HEK293 (cell line): ENCODE data around the gene MORN1.

Source experiments
- CTCF ChIA-PET: fragments of 350-600 bp; formaldehyde crosslinking; extraction: SDS; loops from one replicate; lab custom pipeline; 2021; ENCODE audit warnings: antibody characterized with exemption; lab: Yijun Ruan, JAX
- POLR2A ChIA-PET: fragments of 300-600 bp; formaldehyde crosslinking; extraction: SDS; loops from one replicate; lab custom pipeline; 2020; ENCODE audit warnings: antibody characterized with exemption, inconsistent platforms; lab: Yijun Ruan, JAX
- H3K27ac ChIP-seq: fragments of 200-500 bp; sonication (Bioruptor generic); 2 replicates; pipeline ENCODE4 v1.5.1; 2014; ENCODE audit warnings: low read depth, low read length, control low read depth, inconsistent platforms; ENCODE audit errors: extremely low read depth
- H3K36me3 ChIP-seq, 2 experiments: fragments of 200-500 bp in 1 of 2; sonication (Bioruptor generic) in 1 of 2; 1 replicate in 1 of 2; 2 replicates in 1 of 2; pipeline ENCODE4 v1.5.1; 2014 to 2017; ENCODE audit warnings: inconsistent platforms in 2 of 2, low read length in 2 of 2; ENCODE audit not compliant: control insufficient read depth in 2 of 2, insufficient read depth in 1 of 2
- H3K4me1 ChIP-seq: fragments of 200-500 bp; sonication (Bioruptor generic); 2 replicates; pipeline ENCODE4 v1.5.1; 2014; ENCODE audit warnings: mild to moderate bottlenecking, low read length, inconsistent platforms; ENCODE audit not compliant: control insufficient read depth, insufficient read depth
- H3K4me3 ChIP-seq: 2 replicates; pipeline ENCODE4 v1.5.1; 2011; ENCODE audit warnings: low read depth, mild to moderate bottlenecking, control low read depth, low read length, moderate library complexity
- H3K9me3 ChIP-seq: fragments of 200-500 bp; sonication (Bioruptor generic); 2 replicates; pipeline ENCODE4 v1.5.1; 2014; ENCODE audit warnings: low read depth, low read length, inconsistent platforms; ENCODE audit not compliant: control insufficient read depth, insufficient read depth
- GLIS1 ChIP-seq: fragments of 450-650 bp; formaldehyde crosslinking; IDR thresholded peaks from 2 replicates; pipeline ENCODE4 v1.5.1; 2016; ENCODE audit warnings: missing biosample characterization, missing genetic modification characterization
- HOXA7 ChIP-seq: sonication (generic); formaldehyde crosslinking; IDR thresholded peaks from 2 replicates; pipeline ENCODE4 v1.8.1; 2022; ENCODE audit warnings: missing genetic modification reagents, borderline replicate concordance
- HOXC10 ChIP-seq: sonication (generic); formaldehyde crosslinking; IDR thresholded peaks from 2 replicates; pipeline ENCODE4 v1.8.1; 2023; ENCODE audit warnings: mild to moderate bottlenecking, missing genetic modification reagents
- KLF7 ChIP-seq: fragments of 450-650 bp; formaldehyde crosslinking; IDR thresholded peaks from 2 replicates; pipeline ENCODE4 v1.5.1; 2016; ENCODE audit warnings: missing biosample characterization, missing genetic modification characterization, borderline replicate concordance
- SP2 ChIP-seq: fragments of 450-650 bp; formaldehyde crosslinking; IDR thresholded peaks from 2 replicates; pipeline ENCODE4 v1.5.1; 2016; ENCODE audit warnings: missing biosample characterization, missing genetic modification characterization
- WT1 ChIP-seq: fragments of 450-650 bp; formaldehyde crosslinking; IDR thresholded peaks from 2 replicates; pipeline ENCODE4 v1.5.1; 2016; ENCODE audit warnings: missing biosample characterization, missing genetic modification characterization
- ZBTB21 ChIP-seq: fragments of 450-650 bp; formaldehyde crosslinking; IDR thresholded peaks from 2 replicates; pipeline ENCODE4 v1.5.1; 2017; ENCODE audit warnings: missing biosample characterization, missing genetic modification characterization
- ZNF2 ChIP-seq: fragments of 450-650 bp; formaldehyde crosslinking; IDR thresholded peaks from 2 replicates; pipeline ENCODE4 v1.5.1; 2016; ENCODE audit warnings: missing biosample characterization, missing genetic modification characterization
- ZNF302 ChIP-seq: fragments of 450-650 bp; formaldehyde crosslinking; IDR thresholded peaks from 2 replicates; pipeline ENCODE4 v1.5.1; 2016; ENCODE audit warnings: missing biosample characterization, missing genetic modification characterization, low read depth
- ZNF324 ChIP-seq: fragments of 450-650 bp; formaldehyde crosslinking; IDR thresholded peaks from 2 replicates; pipeline ENCODE4 v1.5.1; 2016; ENCODE audit warnings: missing biosample characterization, missing genetic modification characterization
- ZNF366 ChIP-seq: fragments of 450-650 bp; formaldehyde crosslinking; conservative IDR thresholded peaks from 2 replicates; pipeline ENCODE4 v1.5.1; 2016; ENCODE audit warnings: missing biosample characterization, missing genetic modification characterization
- ZNF37A ChIP-seq: fragments of 450-650 bp; IDR thresholded peaks from 2 replicates; pipeline ENCODE4 v1.5.1; 2018; ENCODE audit warnings: missing biosample characterization, missing genetic modification characterization
- ZNF404 ChIP-seq: fragments of 450-650 bp; formaldehyde crosslinking; IDR thresholded peaks from 2 replicates; pipeline ENCODE4 v1.5.1; 2017; ENCODE audit warnings: missing biosample characterization, missing genetic modification characterization
- ZNF416 ChIP-seq: fragments of 450-650 bp; formaldehyde crosslinking; IDR thresholded peaks from 2 replicates; pipeline ENCODE4 v1.5.1; 2016; ENCODE audit warnings: missing biosample characterization, missing genetic modification characterization
- ZNF473 ChIP-seq: fragments of 450-650 bp; formaldehyde crosslinking; IDR thresholded peaks from 2 replicates; pipeline ENCODE4 v1.5.1; 2017; ENCODE audit warnings: missing biosample characterization, missing genetic modification characterization
- ZNF48 ChIP-seq: fragments of 450-650 bp; formaldehyde crosslinking; IDR thresholded peaks from 2 replicates; pipeline ENCODE4 v1.5.1; 2016; ENCODE audit warnings: missing biosample characterization, missing genetic modification characterization
- ZNF571 ChIP-seq: fragments of 450-650 bp; formaldehyde crosslinking; IDR thresholded peaks from 2 replicates; pipeline ENCODE4 v1.5.0; 2017; ENCODE audit warnings: missing biosample characterization, missing genetic modification characterization
- ZNF610 ChIP-seq: fragments of 450-650 bp; formaldehyde crosslinking; IDR thresholded peaks from 2 replicates; pipeline ENCODE4 v1.5.1; 2016; ENCODE audit warnings: missing biosample characterization, missing genetic modification characterization, borderline replicate concordance
- ZNF639 ChIP-seq: fragments of 450-650 bp; formaldehyde crosslinking; IDR thresholded peaks from 2 replicates; pipeline ENCODE4 v1.5.1; 2016; ENCODE audit warnings: missing biosample characterization, missing genetic modification characterization
- ZNF777 ChIP-seq: fragments of 450-650 bp; formaldehyde crosslinking; IDR thresholded peaks from 2 replicates; pipeline ENCODE4 v1.5.1; 2017; ENCODE audit warnings: missing biosample characterization, missing genetic modification characterization, borderline replicate concordance
- ZNF830 ChIP-seq: fragments of 450-650 bp; IDR thresholded peaks from 2 replicates; pipeline ENCODE4 v1.5.0; 2018; ENCODE audit warnings: missing biosample characterization, missing genetic modification characterization, low read depth, mild to moderate bottlenecking, moderate library complexity
- ZSCAN4 ChIP-seq: fragments of 450-650 bp; formaldehyde crosslinking; IDR thresholded peaks from 2 replicates; pipeline ENCODE4 v1.5.1; 2017; ENCODE audit warnings: missing biosample characterization, missing genetic modification characterization
- TF ChIP-seq, protein P1 (sequence below): fragments of 450-650 bp; formaldehyde crosslinking; conservative IDR thresholded peaks from 2 replicates; pipeline ENCODE4 v1.5.1; 2016; ENCODE audit warnings: low read depth, missing biosample characterization, missing genetic modification characterization
- TF ChIP-seq, protein P2 (sequence below): fragments of 450-650 bp; formaldehyde crosslinking; IDR thresholded peaks from 2 replicates; pipeline ENCODE4 v1.5.1; 2016; ENCODE audit warnings: missing biosample characterization, missing genetic modification characterization, low read depth
- TF ChIP-seq, protein P3 (sequence below): fragments of 450-650 bp; formaldehyde crosslinking; IDR thresholded peaks from 2 replicates; pipeline ENCODE4 v1.5.1; 2016; ENCODE audit warnings: missing biosample characterization, missing genetic modification characterization

The MORN1 gene

DNA sequence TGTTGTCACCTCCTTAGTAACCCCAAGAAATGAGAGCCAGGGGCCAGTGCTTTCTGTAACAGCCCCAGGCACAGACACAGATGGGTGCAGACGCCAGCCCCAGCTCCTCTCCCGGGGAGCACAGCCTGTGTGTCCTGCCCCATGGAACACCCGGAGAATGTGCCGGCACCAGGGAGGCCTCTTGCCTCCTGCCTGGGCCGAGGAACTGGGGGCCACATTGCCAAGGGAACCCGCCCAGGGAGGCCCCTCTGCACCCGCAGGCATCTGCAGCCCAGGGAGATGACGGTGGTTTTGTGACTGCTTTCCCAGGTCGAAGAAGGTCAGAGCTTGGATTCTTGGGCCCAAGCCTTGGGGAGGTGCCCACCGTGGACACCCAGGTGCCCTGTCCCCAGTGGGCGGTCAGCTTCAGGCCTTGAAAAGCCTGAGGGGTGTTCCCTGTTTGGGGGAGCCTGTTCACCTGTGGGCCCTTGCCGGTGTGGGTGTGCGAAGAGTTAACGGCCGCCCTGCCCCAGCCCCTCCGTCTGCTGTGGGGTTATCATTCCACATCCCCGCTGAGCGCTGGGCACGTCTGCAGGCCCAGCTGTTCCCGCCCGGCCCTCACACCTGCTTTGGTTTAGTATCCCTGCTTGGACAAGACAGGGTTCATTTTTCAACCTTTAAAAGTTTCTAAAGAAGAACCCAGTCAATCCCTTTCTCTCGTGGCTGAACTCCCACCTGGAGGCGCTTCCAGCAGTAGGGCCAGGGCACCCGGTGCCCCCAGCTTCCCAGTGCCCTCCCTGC is 62.5 kb downstream of the MORN1 start (continued):
- TF ChIP-seq ZBTB21, result no peak
- no peak for TF ChIP-seq ZNF416 (tag by site-specific recombination)
- TF ChIP-seq ZNF37A (tag by site-specific recombination), result no peak
- no peak for TF ChIP-seq ZNF366 (tag by site-specific recombination)
- TF ChIP-seq ZNF639, result no peak
- no peak for TF ChIP-seq ZNF571 (tag by site-specific recombination)
- TF ChIP-seq ZNF324 (tag by site-specific recombination), result no peak

DNA sequence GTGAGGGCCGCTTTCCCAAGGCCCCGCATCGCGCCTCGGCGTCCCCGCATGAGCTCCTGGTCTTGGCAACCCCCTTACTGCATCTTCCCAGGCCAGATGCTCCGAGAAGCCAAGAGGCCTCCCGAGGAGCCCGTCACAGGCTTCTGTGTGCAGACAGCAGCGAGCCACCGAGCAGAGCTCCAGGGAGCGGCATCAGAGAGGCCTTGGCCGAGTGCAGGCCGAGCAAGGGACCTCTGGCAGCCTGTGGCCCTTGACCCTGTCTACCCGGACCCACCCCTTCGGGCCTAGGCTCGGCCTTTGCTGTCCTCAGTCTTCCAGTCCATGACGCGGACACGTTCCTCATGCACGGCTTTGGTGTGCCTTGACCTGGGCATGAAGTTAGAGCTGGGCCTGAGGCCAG is 63.5 kb downstream of the MORN1 start:
- ChIA-PET CTCF (interaction anchor here (0.9 kb wide), 1 partner anchor 132 kb away, joined by 4 read pairs; no protein-coding TSS in a partner anchor), POLR2A (no interaction called here)
- TF ChIP-seq WT1 (tag by site-specific recombination) (no peak), KLF7 (tag by site-specific recombination) (no peak), ZNF48 (no peak), ZNF830 (tag by site-specific recombination) (no peak), ZNF473 (tag by site-specific recombination) (no peak), ZNF610 (tag by site-specific recombination) (no peak), ZNF777 (tag by site-specific recombination) (no peak), HOXA7 (CRISPR knock-in tag) (no peak), SP2 (tag by site-specific recombination) (no peak), ZNF404 (tag by site-specific recombination) (no peak), ZNF324 (tag by site-specific recombination) (no peak), ZNF2 (tag by site-specific recombination) (no peak), ZSCAN4 (tag by site-specific recombination) (no peak), ZNF302 (tag by site-specific recombination) (no peak), GLIS1 (no peak), HOXC10 (CRISPR knock-in tag) (no peak)
- TF ChIP-seq, protein P1, sequence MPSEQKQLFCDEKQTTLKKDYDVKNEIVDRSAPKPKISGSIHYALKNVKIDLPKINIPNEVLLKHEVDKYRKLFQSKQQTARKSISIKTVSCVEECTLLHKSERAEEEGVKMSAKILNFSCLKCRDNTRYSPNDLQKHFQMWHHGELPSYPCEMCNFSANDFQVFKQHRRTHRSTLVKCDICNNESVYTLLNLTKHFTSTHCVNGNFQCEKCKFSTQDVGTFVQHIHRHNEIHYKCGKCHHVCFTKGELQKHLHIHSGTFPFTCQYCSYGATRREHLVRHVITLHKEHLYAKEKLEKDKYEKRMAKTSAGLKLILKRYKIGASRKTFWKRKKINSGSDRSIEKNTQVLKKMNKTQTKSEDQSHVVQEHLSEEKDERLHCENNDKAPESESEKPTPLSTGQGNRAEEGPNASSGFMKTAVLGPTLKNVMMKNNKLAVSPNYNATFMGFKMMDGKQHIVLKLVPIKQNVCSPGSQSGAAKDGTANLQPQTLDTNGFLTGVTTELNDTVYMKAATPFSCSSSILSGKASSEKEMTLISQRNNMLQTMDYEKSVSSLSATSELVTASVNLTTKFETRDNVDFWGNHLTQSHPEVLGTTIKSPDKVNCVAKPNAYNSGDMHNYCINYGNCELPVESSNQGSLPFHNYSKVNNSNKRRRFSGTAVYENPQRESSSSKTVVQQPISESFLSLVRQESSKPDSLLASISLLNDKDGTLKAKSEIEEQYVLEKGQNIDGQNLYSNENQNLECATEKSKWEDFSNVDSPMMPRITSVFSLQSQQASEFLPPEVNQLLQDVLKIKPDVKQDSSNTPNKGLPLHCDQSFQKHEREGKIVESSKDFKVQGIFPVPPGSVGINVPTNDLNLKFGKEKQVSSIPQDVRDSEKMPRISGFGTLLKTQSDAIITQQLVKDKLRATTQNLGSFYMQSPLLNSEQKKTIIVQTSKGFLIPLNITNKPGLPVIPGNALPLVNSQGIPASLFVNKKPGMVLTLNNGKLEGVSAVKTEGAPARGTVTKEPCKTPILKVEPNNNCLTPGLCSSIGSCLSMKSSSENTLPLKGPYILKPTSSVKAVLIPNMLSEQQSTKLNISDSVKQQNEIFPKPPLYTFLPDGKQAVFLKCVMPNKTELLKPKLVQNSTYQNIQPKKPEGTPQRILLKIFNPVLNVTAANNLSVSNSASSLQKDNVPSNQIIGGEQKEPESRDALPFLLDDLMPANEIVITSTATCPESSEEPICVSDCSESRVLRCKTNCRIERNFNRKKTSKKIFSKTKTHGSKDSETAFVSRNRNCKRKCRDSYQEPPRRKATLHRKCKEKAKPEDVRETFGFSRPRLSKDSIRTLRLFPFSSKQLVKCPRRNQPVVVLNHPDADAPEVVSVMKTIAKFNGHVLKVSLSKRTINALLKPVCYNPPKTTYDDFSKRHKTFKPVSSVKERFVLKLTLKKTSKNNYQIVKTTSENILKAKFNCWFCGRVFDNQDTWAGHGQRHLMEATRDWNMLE (tag by site-specific recombination), result no peak
- TF ChIP-seq, protein P2, sequence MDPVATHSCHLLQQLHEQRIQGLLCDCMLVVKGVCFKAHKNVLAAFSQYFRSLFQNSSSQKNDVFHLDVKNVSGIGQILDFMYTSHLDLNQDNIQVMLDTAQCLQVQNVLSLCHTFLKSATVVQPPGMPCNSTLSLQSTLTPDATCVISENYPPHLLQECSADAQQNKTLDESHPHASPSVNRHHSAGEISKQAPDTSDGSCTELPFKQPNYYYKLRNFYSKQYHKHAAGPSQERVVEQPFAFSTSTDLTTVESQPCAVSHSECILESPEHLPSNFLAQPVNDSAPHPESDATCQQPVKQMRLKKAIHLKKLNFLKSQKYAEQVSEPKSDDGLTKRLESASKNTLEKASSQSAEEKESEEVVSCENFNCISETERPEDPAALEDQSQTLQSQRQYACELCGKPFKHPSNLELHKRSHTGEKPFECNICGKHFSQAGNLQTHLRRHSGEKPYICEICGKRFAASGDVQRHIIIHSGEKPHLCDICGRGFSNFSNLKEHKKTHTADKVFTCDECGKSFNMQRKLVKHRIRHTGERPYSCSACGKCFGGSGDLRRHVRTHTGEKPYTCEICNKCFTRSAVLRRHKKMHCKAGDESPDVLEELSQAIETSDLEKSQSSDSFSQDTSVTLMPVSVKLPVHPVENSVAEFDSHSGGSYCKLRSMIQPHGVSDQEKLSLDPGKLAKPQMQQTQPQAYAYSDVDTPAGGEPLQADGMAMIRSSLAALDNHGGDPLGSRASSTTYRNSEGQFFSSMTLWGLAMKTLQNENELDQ (tag by site-specific recombination), result no peak
- TF ChIP-seq, protein P3, sequence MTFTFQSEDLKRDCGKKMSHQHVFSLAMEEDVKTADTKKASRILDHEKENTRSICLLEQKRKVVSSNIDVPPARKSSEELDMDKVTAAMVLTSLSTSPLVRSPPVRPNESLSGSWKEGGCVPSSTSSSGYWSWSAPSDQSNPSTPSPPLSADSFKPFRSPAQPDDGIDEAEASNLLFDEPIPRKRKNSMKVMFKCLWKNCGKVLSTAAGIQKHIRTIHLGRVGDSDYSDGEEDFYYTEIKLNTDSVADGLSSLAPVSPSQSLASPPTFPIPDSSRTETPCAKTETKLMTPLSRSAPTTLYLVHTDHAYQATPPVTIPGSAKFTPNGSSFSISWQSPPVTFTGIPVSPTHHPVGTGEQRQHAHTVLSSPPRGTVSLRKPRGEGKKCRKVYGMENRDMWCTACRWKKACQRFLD (tag by site-specific recombination), result no peak
- Histone ChIP-seq H3K27ac (no peak overlapping the region), H3K9me3 (no peaks in the 10 kb centered on the region), H3K4me1 (no peaks in the 10 kb centered on the region), H3K4me3 (no peak overlapping the region), H3K36me3 (no peaks in the 10 kb centered on the region)
